ENCODE data around the gene SALL4.
A peak's percentile ranks its signal among the peaks of the same experiment; 100 is the strongest.

The SALL4 gene

GRCh38 chr20:51802170-51802751 lies at the start of gene SALL4:
TSS of gene SALL4 (minus strand) at chr20:51802521. CDS start at chr20:51802408, 113 bp downstream.
- Histone ChIP-seq H3K4me3 (ENCODE audit: low read depth, low read length) (no peak within 1 kb of the TSS), H3K4me1 (ENCODE audit: control insufficient read depth, insufficient read depth, low read length) (peaks cover 14% of the 10 kb centered on the region), H3K36me3 (ENCODE audit: control insufficient read depth in 2 of 2, insufficient read depth in 1 of 2, low read length in 2 of 2) (no peaks in the 10 kb centered on the region), H3K9me3 (ENCODE audit: control insufficient read depth, insufficient read depth, low read depth, low read length) (no peaks in the 10 kb centered on the region), H3K27ac (ENCODE audit: extremely low read depth, low read depth, low read length) (no peak within 1 kb of the TSS)
- POLR2A ChIA-PET, result interaction anchor here (0.6 kb wide), 1 partner anchor 34 kb away, joined by 3 read pairs; no protein-coding TSS in a partner anchor
- TF ChIP-seq, protein P1, sequence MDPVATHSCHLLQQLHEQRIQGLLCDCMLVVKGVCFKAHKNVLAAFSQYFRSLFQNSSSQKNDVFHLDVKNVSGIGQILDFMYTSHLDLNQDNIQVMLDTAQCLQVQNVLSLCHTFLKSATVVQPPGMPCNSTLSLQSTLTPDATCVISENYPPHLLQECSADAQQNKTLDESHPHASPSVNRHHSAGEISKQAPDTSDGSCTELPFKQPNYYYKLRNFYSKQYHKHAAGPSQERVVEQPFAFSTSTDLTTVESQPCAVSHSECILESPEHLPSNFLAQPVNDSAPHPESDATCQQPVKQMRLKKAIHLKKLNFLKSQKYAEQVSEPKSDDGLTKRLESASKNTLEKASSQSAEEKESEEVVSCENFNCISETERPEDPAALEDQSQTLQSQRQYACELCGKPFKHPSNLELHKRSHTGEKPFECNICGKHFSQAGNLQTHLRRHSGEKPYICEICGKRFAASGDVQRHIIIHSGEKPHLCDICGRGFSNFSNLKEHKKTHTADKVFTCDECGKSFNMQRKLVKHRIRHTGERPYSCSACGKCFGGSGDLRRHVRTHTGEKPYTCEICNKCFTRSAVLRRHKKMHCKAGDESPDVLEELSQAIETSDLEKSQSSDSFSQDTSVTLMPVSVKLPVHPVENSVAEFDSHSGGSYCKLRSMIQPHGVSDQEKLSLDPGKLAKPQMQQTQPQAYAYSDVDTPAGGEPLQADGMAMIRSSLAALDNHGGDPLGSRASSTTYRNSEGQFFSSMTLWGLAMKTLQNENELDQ (tag by site-specific recombination; IDR thresholded peaks at IDR 0.05; ENCODE audit: low read depth), result no peak
- CTCF ChIA-PET, result interaction anchor here (1.3 kb wide), 1 partner anchor 164 kb away, joined by 5 read pairs; no protein-coding TSS in a partner anchor

- no peak overlapping the region for H3K27ac ChIP-seq (ENCODE audit: extremely low read depth, low read depth, low read length)
- POLR2A ChIA-PET, result no interaction called here
- TF ChIP-seq ZNF398 (tag by site-specific recombination; IDR thresholded peaks at IDR 0.05) (no peak), ZNF354C (tag by site-specific recombination; IDR thresholded peaks at IDR 0.05; ENCODE audit: borderline replicate concordance, low read depth) (no peak), ZNF280D (tag by site-specific recombination; IDR thresholded peaks at IDR 0.05) (no peak), ZNF341 (tag by site-specific recombination; IDR thresholded peaks at IDR 0.05; ENCODE audit: low read depth) (no peak), ZNF433 (tag by site-specific recombination; IDR thresholded peaks at IDR 0.05; ENCODE audit: low read depth) (no peak)
- CTCF ChIA-PET, result no interaction called here
- H3K36me3 ChIP-seq (ENCODE audit: control insufficient read depth in 2 of 2, insufficient read depth in 1 of 2, low read length in 2 of 2), result no peaks in the 10 kb centered on the region
- H3K4me1 ChIP-seq (ENCODE audit: control insufficient read depth, insufficient read depth, low read length), result no peaks in the 10 kb centered on the region
- no peaks in the 10 kb centered on the region for H3K9me3 ChIP-seq (ENCODE audit: control insufficient read depth, insufficient read depth, low read depth, low read length)
- H3K4me3 ChIP-seq (ENCODE audit: low read depth, low read length), result no peak overlapping the region
Observed at GRCh38 chr20:51848346-51848745, 46.0 kb upstream of the SALL4 start.

- ChIA-PET CTCF (no interaction called here), POLR2A (no interaction called here)
- no peak overlapping the region for H3K4me3 ChIP-seq (ENCODE audit: low read depth, low read length)
- no peaks in the 10 kb centered on the region for H3K36me3 ChIP-seq (ENCODE audit: control insufficient read depth in 2 of 2, insufficient read depth in 1 of 2, low read length in 2 of 2)
- H3K4me1 ChIP-seq (ENCODE audit: control insufficient read depth, insufficient read depth, low read length), result no peaks in the 10 kb centered on the region
- TF ChIP-seq ZNF596 (tag by site-specific recombination; IDR thresholded peaks at IDR 0.05), result peak; percentile 90
- no peak for TF ChIP-seq ZBTB26 (tag by site-specific recombination; optimal IDR thresholded peaks at IDR 0.05)
- TF ChIP-seq ZNF354C (tag by site-specific recombination; IDR thresholded peaks at IDR 0.05; ENCODE audit: borderline replicate concordance, low read depth), result no peak
- no peaks in the 10 kb centered on the region for H3K9me3 ChIP-seq (ENCODE audit: control insufficient read depth, insufficient read depth, low read depth, low read length)
- H3K27ac ChIP-seq (ENCODE audit: extremely low read depth, low read depth, low read length), result no peak overlapping the region
Observed at GRCh38 chr20:51840865-51841264, 38.5 kb upstream of the SALL4 start.

All from HEK293 (cell line).